A549 (cell line): ENCODE data around the gene SLC22A2. TPM values are rescaled to one million over a fixed set of nuclear protein-coding genes. Genes with fewer than 3 reads are reported as not detected.

ENCODE experiments used
- ATAC-seq, 2 experiments: fragments of 200-7000 bp in 1 of 2; fragments of >200 bp in 1 of 2; cut with Nextera tagmentation in 1 of 2; cut with Tn5 transposase in 1 of 2; 3 replicates each; pipeline versions ENCODE4 v1.8.0 to v1.9.1; 2018 to 2020; ENCODE audit warnings: mild to moderate bottlenecking in 1 of 2, moderate library complexity in 1 of 2
- CTCF ChIA-PET: fragments of 300-600 bp; sonication (Branson Sonifier 250); formaldehyde crosslinking; extraction: SDS; loops from one replicate; lab custom pipeline; 2021; ENCODE audit warnings: antibody characterized with exemption, inconsistent platforms; lab: Yijun Ruan, JAX
- POLR2A ChIA-PET: fragments of 350-600 bp; formaldehyde crosslinking; extraction: SDS; loops from one replicate; lab custom pipeline; 2021; ENCODE audit warnings: antibody characterized with exemption, inconsistent platforms; lab: Yijun Ruan, JAX
- DNase-seq, 2 experiments: peaks; one replicate each; pipeline versions ENCODE4 v3.0.0 to v3.0.0-alpha.2; 2011 to 2016; ENCODE audit warnings: low read depth in 1 of 2, low spot score in 1 of 2
- FAIRE-seq: peaks from 2 replicates; lab custom pipeline; 2011; peaks lifted over from hg19 to GRCh38; lab: Jason Lieb, UNC
- H3K27ac ChIP-seq, 2 experiments: fragments of >200 bp; sonication (Bioruptor Twin); formaldehyde crosslinking; 3 replicates each; pipeline ENCODE4 v1.5.1; 2016 to 2017
- H3K4me1 ChIP-seq: fragments of >200 bp; sonication (Bioruptor Twin); formaldehyde crosslinking; 3 replicates; pipeline ENCODE4 v1.6.1; 2016
- H3K4me2 ChIP-seq: fragments of >200 bp; sonication (Bioruptor Twin); formaldehyde crosslinking; 3 replicates; pipeline ENCODE4 v1.6.1; 2016
- H3K4me3 ChIP-seq: fragments of >200 bp; sonication (Bioruptor Twin); formaldehyde crosslinking; 3 replicates; pipeline ENCODE4 v1.5.1; 2016
- H3K9me3 ChIP-seq: fragments of >200 bp; sonication (Bioruptor Twin); formaldehyde crosslinking; 3 replicates; pipeline ENCODE4 v1.6.1; 2016
- BHLHE40 ChIP-seq: IDR thresholded peaks from 2 replicates; pipeline ENCODE4 v1.6.1; 2012; ENCODE audit warnings: low read depth, low read length, inconsistent platforms
- CEBPB ChIP-seq, 2 experiments: fragments of >200 bp in 1 of 2; sonication (Bioruptor Twin) in 1 of 2; formaldehyde crosslinking in 1 of 2; IDR thresholded peaks; 2 replicates each; pipeline ENCODE4 v1.6.1; 2012 to 2016
- CHD2 ChIP-seq: fragments of 150-350 bp; IDR thresholded peaks from 2 replicates; pipeline ENCODE4 v1.6.1; 2014; ENCODE audit warnings: low read length; ENCODE audit not compliant: partially characterized antibody
- CHD4 ChIP-seq: fragments of 200-600 bp; sonication (generic); IDR thresholded peaks from 2 replicates; pipeline ENCODE4 v1.6.1; 2016; ENCODE audit warnings: antibody characterized with exemption, mild to moderate bottlenecking, borderline replicate concordance
- EHMT2 ChIP-seq: fragments of 200-600 bp; sonication (generic); IDR thresholded peaks from 2 replicates; pipeline ENCODE4 v1.6.1; 2016; ENCODE audit warnings: antibody characterized with exemption, low read depth, mild to moderate bottlenecking, moderate library complexity
- FOXS1 ChIP-seq: fragments of 250-450 bp; sonication (Bioruptor Pico); IDR thresholded peaks from 2 replicates; pipeline ENCODE4 v1.5.0; 2020; ENCODE audit warnings: mild to moderate bottlenecking, moderate library complexity
- GATA3 ChIP-seq: IDR thresholded peaks from 2 replicates; pipeline ENCODE4 v1.6.1; 2012; ENCODE audit warnings: borderline replicate concordance
- HDAC2 ChIP-seq: fragments of 200-600 bp; sonication (generic); IDR thresholded peaks from 2 replicates; pipeline ENCODE4 v1.6.1; 2016
- HOXA7 ChIP-seq: fragments of 250-450 bp; sonication (Bioruptor Pico); IDR thresholded peaks from 2 replicates; pipeline ENCODE4 v1.5.0; 2020; ENCODE audit warnings: mild to moderate bottlenecking, moderate library complexity
- JUNB ChIP-seq: fragments of >200 bp; sonication (Bioruptor Twin); formaldehyde crosslinking; IDR thresholded peaks from 2 replicates; pipeline ENCODE4 v1.6.1; 2016
- KDM5A ChIP-seq: fragments of 200-600 bp; sonication (generic); IDR thresholded peaks from 2 replicates; pipeline ENCODE4 v1.6.1; 2016; ENCODE audit warnings: antibody characterized with exemption, mild to moderate bottlenecking
- MYC ChIP-seq: IDR thresholded peaks from 2 replicates; pipeline ENCODE4 v1.6.1; 2012; ENCODE audit warnings: mild to moderate bottlenecking, inconsistent platforms, low read length, improper control_type of control experiment, borderline replicate concordance
- RAD21 ChIP-seq, 2 experiments: fragments of >200 bp in 1 of 2; sonication (Bioruptor Twin) in 1 of 2; formaldehyde crosslinking in 1 of 2; IDR thresholded peaks in 1 of 2; conservative IDR thresholded peaks in 1 of 2; 2 replicates in 1 of 2; 3 replicates in 1 of 2; pipeline ENCODE4 v1.6.1; 2012 to 2018; ENCODE audit warnings: inconsistent platforms in 1 of 2
- RFX5 ChIP-seq: fragments of 450-650 bp; IDR thresholded peaks from 2 replicates; pipeline ENCODE4 v1.7.1; 2014; ENCODE audit warnings: antibody characterized with exemption, mild to moderate bottlenecking, moderate library complexity
- RNF2 ChIP-seq: fragments of 200-600 bp; sonication (generic); IDR thresholded peaks from 2 replicates; pipeline ENCODE4 v1.6.1; 2016; ENCODE audit warnings: low read depth, mild to moderate bottlenecking, antibody characterized with exemption, moderate library complexity, borderline replicate concordance
- SMC3 ChIP-seq: fragments of >200 bp; sonication (Bioruptor Twin); formaldehyde crosslinking; IDR thresholded peaks from 3 replicates; pipeline ENCODE4 v1.6.1; 2018; ENCODE audit warnings: inconsistent platforms
- TFCP2L1 ChIP-seq: fragments of 250-450 bp; sonication (Bioruptor Pico); IDR thresholded peaks from 2 replicates; pipeline ENCODE4 v1.5.0; 2021; ENCODE audit warnings: mild to moderate bottlenecking
- ZC3H11A ChIP-seq: fragments of 450-650 bp; IDR thresholded peaks from 2 replicates; pipeline ENCODE4 v1.6.1; 2014; ENCODE audit warnings: antibody characterized with exemption, mild to moderate bottlenecking
- WGBS: methylation state at CpG from one replicate; pipeline ENCODE4 v1.1.6; 2017; ENCODE audit errors: missing lambda C conversion rate; 5-methylcytosine and 5-hydroxymethylcytosine counted together
- polyA plus RNA-seq, 4 experiments: library from polyadenylated mRNA; depleted of rRNA in 3 of 4; stranded (reverse); fragments of >200 nt; fragmentation: RNase III in 1 of 4; extraction: RNeasy Plus Mini Kit Qiagen cat#74134 plus additional on column Dnase treatment in 1 of 4; gene quantifications; 2 replicates in 3 of 4; 3 replicates in 1 of 4; pipeline ENCODE4 v1.2.3, GENCODE V29; 2011 to 2017
- TF ChIP-seq, protein P1 (sequence below): fragments of 200-600 bp; sonication (generic); IDR thresholded peaks from 2 replicates; pipeline ENCODE4 v1.6.1; 2016; ENCODE audit warnings: antibody characterized with exemption, mild to moderate bottlenecking, moderate library complexity
- TF ChIP-seq, protein P2 (sequence below): fragments of 250-450 bp; sonication (Bioruptor Pico); IDR thresholded peaks from 2 replicates; pipeline ENCODE4 v1.5.0; 2020; ENCODE audit warnings: low read depth, mild to moderate bottlenecking, moderate library complexity
- TF ChIP-seq, protein P3 (sequence below): fragments of >200 bp; sonication (Bioruptor Twin); formaldehyde crosslinking; IDR thresholded peaks from 3 replicates; pipeline ENCODE4 v1.5.1; 2016
- TF ChIP-seq, protein P4 (sequence below): fragments of >200 bp; sonication (Bioruptor Twin); formaldehyde crosslinking; IDR thresholded peaks from 3 replicates; pipeline ENCODE4 v1.6.1; 2016

The SLC22A2 gene
- polyA plus RNA-seq, 2 of the 4 experiments (the other 2 are of a cell fraction) = 0.04 TPM; not detected in 1

DNA sequence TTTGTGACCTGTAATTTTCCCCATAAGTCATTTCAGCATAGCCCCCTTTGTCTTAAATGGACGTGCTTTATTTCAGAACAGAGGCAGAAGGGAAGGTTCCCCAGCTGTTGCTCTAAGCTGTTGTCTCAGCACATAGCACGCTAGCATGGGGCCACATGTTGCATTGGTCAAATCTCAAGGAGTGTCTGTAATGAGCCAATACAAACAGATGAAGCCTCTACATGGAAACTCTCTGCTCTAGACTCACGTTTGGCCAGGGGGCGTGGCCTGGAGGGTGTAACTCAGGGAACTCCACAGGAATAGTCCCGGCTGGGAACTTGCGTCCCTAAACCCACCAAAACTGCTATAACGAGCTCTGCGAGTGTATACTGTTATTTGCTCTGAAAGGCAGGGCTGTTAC lies 35.2 kb upstream of the SLC22A2 start:
- 65% methylated on average over 8 of the region's 8 CpGs for WGBS
- no peak overlapping the region for H3K4me3 ChIP-seq
- POLR2A ChIA-PET = no interaction called here
- TF ChIP-seq HDAC2 (no peak), EHMT2 (no peak), HOXA7 (CRISPR knock-in tag) (no peak), CEBPB (IDR thresholded peaks at IDR 0.05) (no peak)
- TF ChIP-seq, protein P1, sequence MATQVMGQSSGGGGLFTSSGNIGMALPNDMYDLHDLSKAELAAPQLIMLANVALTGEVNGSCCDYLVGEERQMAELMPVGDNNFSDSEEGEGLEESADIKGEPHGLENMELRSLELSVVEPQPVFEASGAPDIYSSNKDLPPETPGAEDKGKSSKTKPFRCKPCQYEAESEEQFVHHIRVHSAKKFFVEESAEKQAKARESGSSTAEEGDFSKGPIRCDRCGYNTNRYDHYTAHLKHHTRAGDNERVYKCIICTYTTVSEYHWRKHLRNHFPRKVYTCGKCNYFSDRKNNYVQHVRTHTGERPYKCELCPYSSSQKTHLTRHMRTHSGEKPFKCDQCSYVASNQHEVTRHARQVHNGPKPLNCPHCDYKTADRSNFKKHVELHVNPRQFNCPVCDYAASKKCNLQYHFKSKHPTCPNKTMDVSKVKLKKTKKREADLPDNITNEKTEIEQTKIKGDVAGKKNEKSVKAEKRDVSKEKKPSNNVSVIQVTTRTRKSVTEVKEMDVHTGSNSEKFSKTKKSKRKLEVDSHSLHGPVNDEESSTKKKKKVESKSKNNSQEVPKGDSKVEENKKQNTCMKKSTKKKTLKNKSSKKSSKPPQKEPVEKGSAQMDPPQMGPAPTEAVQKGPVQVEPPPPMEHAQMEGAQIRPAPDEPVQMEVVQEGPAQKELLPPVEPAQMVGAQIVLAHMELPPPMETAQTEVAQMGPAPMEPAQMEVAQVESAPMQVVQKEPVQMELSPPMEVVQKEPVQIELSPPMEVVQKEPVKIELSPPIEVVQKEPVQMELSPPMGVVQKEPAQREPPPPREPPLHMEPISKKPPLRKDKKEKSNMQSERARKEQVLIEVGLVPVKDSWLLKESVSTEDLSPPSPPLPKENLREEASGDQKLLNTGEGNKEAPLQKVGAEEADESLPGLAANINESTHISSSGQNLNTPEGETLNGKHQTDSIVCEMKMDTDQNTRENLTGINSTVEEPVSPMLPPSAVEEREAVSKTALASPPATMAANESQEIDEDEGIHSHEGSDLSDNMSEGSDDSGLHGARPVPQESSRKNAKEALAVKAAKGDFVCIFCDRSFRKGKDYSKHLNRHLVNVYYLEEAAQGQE = no peak
- TF ChIP-seq, protein P2, sequence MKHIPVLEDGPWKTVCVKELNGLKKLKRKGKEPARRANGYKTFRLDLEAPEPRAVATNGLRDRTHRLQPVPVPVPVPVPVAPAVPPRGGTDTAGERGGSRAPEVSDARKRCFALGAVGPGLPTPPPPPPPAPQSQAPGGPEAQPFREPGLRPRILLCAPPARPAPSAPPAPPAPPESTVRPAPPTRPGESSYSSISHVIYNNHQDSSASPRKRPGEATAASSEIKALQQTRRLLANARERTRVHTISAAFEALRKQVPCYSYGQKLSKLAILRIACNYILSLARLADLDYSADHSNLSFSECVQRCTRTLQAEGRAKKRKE (CRISPR knock-in tag) = no peak
- TF ChIP-seq, all 56 proteins: peak for 0
- DNase-seq = no peak
- ATAC-seq = no peak
- H3K4me1 ChIP-seq = no peaks in the 10 kb centered on the region
- no peak overlapping the region for H3K27ac ChIP-seq
- no peak for FAIRE-seq
- H3K9me3 ChIP-seq = no peaks in the 10 kb centered on the region
- CTCF ChIA-PET = no interaction called here
- H3K4me2 ChIP-seq = no peak overlapping the region

DNA sequence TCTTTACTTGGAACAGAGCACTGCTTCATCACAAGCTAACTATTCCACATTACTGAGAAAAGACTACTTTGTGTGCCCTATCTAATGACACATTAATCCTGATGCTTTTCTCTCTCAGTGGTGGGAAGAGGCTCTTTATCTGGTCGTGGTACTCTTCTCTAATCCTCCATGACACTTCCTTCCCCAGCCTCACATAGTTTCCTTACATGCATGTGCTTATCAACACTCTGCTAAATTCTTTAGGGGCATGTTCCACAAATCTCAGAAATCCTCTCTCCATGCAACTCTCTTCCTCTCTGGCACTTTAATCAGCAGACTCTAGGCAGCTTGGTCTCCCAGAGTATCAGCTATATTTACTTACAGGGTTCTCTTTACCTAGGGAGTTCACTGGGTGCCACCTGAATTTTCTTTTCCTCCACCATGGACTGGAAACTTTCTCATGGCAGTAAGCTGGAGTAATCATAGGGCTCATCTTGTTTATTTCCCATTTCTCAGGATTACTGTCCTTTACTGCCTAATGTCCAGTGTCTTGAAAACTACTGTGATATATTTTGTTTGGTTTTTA lies 27.0 kb upstream of the SLC22A2 start:
- no peak for TF ChIP-seq KDM5A
- TF ChIP-seq TFCP2L1 = no peak
- TF ChIP-seq, protein P3, sequence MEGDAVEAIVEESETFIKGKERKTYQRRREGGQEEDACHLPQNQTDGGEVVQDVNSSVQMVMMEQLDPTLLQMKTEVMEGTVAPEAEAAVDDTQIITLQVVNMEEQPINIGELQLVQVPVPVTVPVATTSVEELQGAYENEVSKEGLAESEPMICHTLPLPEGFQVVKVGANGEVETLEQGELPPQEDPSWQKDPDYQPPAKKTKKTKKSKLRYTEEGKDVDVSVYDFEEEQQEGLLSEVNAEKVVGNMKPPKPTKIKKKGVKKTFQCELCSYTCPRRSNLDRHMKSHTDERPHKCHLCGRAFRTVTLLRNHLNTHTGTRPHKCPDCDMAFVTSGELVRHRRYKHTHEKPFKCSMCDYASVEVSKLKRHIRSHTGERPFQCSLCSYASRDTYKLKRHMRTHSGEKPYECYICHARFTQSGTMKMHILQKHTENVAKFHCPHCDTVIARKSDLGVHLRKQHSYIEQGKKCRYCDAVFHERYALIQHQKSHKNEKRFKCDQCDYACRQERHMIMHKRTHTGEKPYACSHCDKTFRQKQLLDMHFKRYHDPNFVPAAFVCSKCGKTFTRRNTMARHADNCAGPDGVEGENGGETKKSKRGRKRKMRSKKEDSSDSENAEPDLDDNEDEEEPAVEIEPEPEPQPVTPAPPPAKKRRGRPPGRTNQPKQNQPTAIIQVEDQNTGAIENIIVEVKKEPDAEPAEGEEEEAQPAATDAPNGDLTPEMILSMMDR = no peak
- no peak for TF ChIP-seq JUNB
- TF ChIP-seq CEBPB (IDR thresholded peaks at IDR 0.05) = no peak
- no peak for TF ChIP-seq BHLHE40
- TF ChIP-seq MYC = no peak
- no peak for TF ChIP-seq HDAC2
- TF ChIP-seq SMC3 = no peak
- TF ChIP-seq CHD2 = no peak
- no peak for TF ChIP-seq ZC3H11A
- TF ChIP-seq EHMT2 = no peak
- no peak for TF ChIP-seq RFX5
- no peak for TF ChIP-seq FOXS1 (CRISPR knock-in tag)
- no peak for TF ChIP-seq CHD4
- no peak for TF ChIP-seq RAD21 (conservative IDR thresholded peaks at IDR 0.05 in 1 of 2, IDR thresholded peaks at IDR 0.05 in 1 of 2)
- no peak for TF ChIP-seq RNF2
- no peak for TF ChIP-seq GATA3
- TF ChIP-seq, protein P2 (CRISPR knock-in tag) = no peak
- TF ChIP-seq, protein P4, sequence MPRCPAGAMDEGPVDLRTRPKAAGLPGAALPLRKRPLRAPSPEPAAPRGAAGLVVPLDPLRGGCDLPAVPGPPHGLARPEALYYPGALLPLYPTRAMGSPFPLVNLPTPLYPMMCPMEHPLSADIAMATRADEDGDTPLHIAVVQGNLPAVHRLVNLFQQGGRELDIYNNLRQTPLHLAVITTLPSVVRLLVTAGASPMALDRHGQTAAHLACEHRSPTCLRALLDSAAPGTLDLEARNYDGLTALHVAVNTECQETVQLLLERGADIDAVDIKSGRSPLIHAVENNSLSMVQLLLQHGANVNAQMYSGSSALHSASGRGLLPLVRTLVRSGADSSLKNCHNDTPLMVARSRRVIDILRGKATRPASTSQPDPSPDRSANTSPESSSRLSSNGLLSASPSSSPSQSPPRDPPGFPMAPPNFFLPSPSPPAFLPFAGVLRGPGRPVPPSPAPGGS = no peak
- no peak overlapping the region for H3K27ac ChIP-seq
- DNase-seq (no peak), FAIRE-seq (no peak), ATAC-seq (no peak)
- ChIA-PET POLR2A (no interaction called here), CTCF (no interaction called here)
- no peaks in the 10 kb centered on the region for H3K9me3 ChIP-seq
- H3K4me1 ChIP-seq = no peaks in the 10 kb centered on the region
- no peak overlapping the region for H3K4me3 ChIP-seq
- WGBS = 8% methylated on average over 1 of the region's 1 CpG
- no peak overlapping the region for H3K4me2 ChIP-seq
